HG03457 (cell line): ENCODE data around the gene KRTAP5-6.
"Not testable (repeated sequence)": the region's sequence is repeated elsewhere in the genome, so short reads cannot be mapped to it uniquely, and the experiment has no call there.

Experiments used
- ATAC-seq: cut with Tn5 transposase; IDR thresholded peaks from one replicate; pipeline ENCODE4 v1.9.1; 2021; ENCODE audit warnings: moderate number of reproducible peaks; ENCODE audit not compliant: unreplicated experiment

The KRTAP5-6 gene

GRCh38 chr11:1683216-1683615 is 13.8 kb upstream of the KRTAP5-6 start:
- not testable (repeated sequence) for ATAC-seq

- not testable (repeated sequence) for ATAC-seq
Measured at GRCh38 chr11:1683904-1684572, 13.0 kb upstream of the KRTAP5-6 start.

- not testable (repeated sequence) for ATAC-seq
Measured at GRCh38 chr11:1684886-1685874, 11.8 kb upstream of the KRTAP5-6 start.

- ATAC-seq, result not testable (repeated sequence)
Measured at GRCh38 chr11:1686220-1686619, 10.8 kb upstream of the KRTAP5-6 start.

- not testable (repeated sequence) for ATAC-seq
Measured at GRCh38 chr11:1688336-1688947, 8.6 kb upstream of the KRTAP5-6 start.

GRCh38 chr11:1689250-1690166 is 7.5 kb upstream of the KRTAP5-6 start:
- ATAC-seq, result not testable (repeated sequence)

- no peak for ATAC-seq
Measured at GRCh38 chr11:1690167-1691025, 6.6 kb upstream of the KRTAP5-6 start.

- ATAC-seq, result no peak
Measured at GRCh38 chr11:1691026-1691877, 5.7 kb upstream of the KRTAP5-6 start.

- no peak for ATAC-seq
Measured at GRCh38 chr11:1691878-1692707, 4.9 kb upstream of the KRTAP5-6 start.

- ATAC-seq, result no peak
Measured at GRCh38 chr11:1692708-1693326, 4.2 kb upstream of the KRTAP5-6 start.

- no peak for ATAC-seq
Measured at GRCh38 chr11:1693327-1694063, 3.5 kb upstream of the KRTAP5-6 start.

- ATAC-seq, result no peak
Measured at GRCh38 chr11:1694064-1694845, 2.7 kb upstream of the KRTAP5-6 start.

- ATAC-seq, result no peak
Measured at GRCh38 chr11:1694846-1695547, 2.0 kb upstream of the KRTAP5-6 start.

GRCh38 chr11:1695548-1696108 is 1.4 kb upstream of the KRTAP5-6 start:
- no peak for ATAC-seq

- no peak for ATAC-seq
Measured at GRCh38 chr11:1699771-1700170, 2.8 kb downstream of the KRTAP5-6 start.
